Measurements from ENCODE around the gene PARD3.

The PARD3 gene

DNA sequence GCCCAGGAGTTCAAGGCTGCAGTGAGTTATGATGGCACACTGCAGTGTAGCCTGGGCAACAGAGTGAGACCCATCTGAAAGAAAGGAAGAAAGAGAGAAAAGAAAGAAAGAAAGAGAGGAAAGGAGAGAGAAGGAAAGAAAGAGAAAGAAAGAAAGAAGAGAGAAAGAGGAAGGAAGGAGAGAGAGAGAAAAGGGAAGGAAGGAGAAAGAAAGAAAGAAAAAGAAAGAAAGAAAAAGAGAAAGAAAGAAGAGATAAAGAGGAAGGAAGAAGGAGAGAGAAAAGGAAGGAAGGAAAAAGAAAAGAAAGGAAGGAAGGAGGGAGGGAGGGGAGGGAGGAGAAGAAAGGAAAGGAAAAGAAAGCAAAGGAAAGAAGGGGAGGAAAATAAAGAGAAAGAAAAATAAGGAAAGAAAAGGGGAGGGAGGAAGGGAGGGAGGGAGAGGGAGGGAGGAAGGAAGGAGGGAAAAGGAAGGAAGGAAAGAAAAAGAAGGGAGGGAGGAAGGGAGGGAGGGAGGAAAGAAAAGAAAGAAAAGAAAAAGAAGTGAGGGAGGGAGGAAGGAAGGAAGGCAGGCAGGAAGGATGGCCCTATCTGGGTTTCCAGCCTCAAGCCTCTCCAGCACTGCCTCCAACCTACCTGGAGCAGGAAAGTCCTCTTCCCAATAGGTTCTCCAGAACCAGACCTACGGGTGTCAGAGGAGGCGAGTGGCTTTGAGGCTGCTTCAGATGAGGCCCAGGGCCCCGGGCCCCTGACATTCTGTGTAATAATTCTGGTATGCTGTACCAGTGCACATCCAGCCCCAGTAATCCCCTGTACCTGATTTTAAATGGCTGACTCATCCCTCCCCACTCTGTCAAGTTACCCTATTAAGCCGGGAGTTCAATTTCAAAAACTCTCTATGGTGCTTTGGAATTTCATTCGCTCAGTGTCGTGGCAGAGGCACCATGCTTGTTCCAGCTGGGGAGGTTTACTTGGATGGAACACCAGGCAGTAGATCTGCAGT is 6.8 kb upstream of the PARD3 start:
- DNase-seq: no peak

DNA sequence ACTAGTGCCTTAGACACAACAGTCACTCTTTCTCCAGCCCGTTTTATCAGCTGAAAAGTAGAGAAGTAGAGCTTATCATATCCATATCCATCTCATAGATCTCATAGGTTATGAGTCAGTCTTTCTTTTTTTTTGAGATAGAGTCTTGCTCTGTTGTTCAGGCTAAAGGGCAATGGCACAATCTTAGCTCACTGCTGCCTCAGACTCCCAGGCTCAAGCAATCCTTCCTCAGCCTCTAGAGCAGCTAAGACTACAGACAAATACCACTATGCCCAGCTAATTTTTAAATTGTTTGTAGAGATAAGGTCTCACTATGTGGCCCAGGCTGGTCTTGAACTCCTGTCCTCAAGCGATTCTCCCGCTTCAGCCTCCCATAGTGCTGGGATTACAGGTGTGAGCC is 2.5 kb upstream of the PARD3 start:
- DNase-seq: no peak

DNA sequence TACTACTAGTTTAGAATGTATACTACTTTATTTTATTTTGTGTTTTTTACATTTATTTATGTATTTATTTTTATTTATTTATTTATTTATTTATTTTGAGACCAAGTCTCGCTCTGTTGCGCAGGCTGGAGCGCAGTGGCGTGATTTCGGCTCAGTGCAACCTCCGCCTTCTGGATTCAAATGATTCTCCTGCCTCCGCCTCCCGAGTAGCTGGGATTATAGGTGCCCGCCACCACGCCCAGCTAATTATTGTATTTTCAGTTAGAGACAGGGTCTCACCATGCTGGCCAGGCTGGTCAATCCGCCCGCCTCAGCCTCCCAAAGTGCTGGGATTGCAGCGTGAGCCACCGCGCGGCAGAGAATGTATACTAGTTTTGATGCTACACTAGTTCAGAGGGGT is 2.0 kb upstream of the PARD3 start:
- no peak for DNase-seq

DNA sequence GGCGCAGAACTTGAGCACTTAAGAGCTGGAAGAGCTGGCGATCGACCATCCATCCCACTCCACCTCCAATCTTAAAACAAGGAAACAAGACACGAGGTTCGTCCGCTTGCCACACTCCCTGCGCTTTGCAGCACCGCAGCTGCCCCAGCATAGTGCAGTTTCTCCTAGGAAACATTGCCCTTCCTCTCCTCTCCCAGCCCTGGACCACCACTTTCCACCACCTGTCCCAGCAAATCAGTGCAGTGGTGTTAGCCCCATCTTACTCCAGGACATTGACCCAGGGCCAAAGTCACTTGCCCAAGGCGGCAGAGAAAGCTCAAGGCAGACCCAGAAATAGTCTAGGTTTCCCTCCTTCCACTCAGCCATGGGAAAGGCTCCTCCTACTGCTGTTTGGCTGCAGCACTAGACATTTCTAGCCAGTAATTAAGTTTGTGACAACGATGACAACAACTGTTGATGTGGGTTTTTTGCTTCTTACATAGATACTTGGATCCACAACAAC is 1.5 kb upstream of the PARD3 start:
- DNase-seq: no peak

DNA sequence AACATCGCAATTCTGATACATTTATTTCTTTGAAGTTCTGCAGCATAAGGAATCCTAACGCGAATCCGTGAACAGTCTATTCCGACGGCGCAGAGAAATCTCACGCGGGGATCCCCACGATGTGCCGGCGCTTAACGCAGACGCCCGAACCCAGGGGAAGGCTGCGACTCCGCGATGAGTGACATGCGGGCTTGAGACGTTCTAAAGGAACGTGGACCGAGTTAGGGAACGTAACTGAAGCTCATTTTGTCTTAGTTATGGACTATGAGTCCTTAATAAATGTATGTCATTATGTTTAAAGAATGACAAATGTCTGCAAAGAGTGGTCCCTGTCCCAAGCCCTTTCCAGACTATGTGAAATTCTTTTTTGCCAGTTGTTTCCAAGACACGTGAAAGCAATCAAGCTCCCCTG is 995 bp upstream of the PARD3 start:
- DNase-seq: no peak

DNA sequence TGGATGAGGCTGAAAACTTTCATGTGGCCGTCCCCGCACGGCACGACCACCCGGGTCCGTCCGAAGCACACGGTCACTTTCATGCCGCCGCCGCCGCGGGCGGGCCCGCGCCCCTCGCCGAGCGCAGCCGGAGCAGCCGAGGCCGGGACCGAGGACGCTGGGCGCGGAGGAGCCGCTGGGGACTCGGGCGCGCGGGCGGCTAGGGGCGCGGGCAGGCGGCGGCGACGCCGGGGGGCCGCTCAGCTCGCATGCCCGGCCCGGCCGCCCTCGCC is 247 bp downstream of the PARD3 start:
- DNase-seq: no peak

DNA sequence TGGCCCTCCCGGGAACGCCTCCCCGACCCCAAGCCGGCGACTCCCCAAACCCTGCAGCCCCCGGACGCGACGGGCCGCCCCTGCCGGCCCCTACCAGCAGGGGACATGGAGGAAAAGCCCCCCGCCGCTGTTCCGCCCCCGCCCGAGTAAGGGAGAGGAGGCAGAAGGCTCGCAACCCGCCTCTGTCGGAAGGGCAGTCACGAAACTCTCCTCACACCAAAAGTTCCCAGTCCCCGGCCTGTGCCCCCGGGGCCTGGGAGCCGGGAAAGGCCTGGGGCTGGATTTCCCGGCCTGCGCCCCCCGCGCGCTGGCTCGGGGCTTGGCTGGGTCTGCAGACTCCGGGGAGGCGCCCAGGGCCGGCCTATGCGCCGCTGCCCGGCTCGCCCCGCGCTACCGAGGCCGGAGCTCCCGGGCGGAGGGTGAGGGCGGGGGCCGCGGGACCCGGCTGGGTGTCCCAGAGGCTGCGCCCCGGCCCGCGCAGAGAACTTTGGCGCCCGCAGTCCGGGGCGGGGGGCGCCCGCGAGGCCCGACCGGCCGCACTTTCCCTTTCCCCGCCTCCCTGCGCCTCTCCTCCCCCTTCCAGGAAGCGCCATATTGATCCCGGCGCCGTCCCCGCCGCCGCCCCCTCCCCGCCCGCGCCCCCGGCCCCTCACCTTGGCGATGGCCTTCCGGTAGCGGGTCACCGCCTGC is 728 bp downstream of the PARD3 start:
- DNase-seq: no peak

DNA sequence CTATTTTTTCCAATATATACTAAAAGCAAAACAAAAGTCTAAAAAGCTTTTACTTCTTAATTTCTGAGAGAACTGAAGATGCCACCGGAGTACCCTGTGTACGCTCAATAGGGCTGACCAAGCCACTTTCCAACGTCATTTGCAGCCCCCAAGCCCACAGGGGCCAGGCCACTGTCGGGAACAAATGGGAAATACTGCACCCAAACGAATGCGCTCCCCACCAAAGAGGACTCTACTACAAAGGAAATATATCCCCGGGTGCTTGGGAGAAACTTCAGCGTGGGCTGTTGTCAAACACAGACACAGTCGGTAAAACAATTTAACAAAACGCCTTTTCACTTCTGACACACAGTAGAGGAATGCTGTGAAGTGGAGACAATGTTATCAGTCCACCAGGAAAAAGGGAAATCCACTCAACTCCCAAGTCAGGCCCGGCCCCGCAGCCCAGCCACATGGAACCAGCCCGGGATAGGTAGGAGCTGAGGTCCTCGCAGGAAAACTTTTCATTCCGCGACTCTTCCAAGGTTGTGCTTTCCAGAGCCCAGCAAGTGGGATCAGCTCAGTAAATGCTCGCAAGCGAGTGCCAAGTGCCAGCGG is 1.4 kb downstream of the PARD3 start:
- DNase-seq: no peak

DNA sequence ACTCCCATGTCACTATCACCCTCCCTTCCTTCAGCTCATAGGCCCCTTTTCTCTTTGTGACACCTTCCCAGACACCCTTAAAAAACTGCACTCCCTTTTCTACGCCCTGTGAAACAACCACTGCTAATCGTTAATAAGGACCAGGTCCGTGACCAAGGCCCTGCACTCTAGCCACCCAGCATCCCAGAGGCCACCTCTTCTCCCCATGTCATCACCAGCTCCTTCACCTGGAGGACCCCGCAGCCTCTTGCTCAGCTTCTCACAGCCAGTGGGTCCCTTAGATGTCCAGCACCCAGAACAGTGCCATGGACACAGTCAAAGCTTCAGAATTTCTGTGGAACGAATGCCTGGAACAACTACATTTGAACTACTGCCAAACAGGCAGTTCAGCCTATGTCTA is 2.3 kb downstream of the PARD3 start:
- DNase-seq: no peak

DNA sequence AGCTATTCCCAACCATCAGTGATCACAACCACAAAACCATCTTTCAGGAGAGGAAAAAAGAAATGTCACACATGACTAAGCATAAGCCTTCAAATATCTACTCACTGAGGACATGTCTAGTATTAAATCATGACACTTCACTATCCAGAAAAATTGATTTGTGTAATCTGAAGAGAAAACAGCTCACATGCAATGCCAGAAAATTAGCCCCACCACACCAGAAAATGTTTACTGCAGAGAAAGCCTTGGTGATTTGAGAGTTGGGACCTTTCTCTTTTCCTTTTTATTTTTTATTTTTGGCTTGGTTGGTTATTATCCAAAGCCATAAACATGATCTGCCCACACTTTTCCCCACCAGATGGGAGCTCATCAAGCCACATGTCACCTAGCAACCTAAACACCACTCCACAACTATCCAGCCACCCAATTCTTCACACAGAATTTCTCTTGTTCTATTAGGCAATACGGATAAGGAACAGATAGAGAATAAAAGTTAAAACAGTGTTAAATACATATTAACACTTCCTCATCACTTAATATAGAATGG is 3.1 kb downstream of the PARD3 start:
- no peak for DNase-seq

DNA sequence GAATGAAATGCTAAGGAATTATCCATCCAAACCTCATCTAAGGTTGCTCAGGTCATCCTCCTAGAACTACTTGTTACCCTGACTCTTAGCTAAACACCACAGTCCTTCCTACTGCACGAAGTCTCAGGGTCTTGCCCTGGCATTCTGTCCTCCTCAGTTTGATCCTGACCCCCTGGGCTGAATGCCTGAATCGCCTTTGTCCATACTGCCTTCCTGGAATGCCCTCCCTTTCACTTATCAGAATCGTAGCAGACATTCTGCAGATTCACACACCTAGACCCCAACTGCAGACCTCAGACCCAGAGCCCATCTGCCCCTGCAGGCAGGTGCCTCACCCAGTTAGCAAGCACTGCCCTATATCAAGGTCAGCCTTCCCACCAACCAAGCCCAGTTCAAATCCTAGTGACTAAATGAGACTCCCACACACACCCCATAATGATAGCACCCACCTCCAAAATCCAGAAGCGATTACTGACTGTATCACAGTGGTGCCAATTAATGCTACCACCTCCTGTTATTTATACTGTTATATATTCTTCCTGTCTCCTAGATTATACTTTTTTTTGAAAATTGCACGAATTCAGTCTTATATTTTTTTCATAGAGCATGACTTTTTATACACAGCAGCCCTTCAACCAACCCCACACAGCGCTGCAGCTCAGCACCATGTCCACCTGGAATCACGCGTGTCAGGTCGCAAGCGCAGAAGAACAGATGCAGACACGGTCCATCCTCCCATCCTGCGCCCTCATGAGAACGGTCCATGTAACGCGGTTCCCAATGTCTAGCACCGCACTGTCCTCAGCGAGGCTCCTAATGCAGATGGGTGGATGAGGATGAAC is 3.7 kb downstream of the PARD3 start:
- DNase-seq: no peak

DNA sequence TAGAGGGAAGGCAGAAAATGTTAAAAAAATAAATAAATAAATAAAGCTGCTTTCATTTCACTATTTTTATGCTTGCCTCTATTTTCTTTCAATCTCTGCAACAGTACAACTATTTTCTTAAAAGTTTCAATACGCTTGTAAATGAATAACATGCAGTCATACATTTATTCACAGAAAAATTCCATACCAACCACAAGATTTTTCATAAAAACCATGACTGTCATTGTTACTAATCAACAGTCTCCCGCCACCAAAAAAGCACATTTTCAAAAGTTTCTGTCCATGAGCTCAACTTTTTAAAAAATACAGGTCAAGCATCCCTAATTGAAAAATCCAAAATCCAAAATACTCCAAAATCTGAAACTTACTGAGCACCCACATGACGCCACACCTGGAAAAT is 5.3 kb downstream of the PARD3 start:
- DNase-seq: no peak

DNA sequence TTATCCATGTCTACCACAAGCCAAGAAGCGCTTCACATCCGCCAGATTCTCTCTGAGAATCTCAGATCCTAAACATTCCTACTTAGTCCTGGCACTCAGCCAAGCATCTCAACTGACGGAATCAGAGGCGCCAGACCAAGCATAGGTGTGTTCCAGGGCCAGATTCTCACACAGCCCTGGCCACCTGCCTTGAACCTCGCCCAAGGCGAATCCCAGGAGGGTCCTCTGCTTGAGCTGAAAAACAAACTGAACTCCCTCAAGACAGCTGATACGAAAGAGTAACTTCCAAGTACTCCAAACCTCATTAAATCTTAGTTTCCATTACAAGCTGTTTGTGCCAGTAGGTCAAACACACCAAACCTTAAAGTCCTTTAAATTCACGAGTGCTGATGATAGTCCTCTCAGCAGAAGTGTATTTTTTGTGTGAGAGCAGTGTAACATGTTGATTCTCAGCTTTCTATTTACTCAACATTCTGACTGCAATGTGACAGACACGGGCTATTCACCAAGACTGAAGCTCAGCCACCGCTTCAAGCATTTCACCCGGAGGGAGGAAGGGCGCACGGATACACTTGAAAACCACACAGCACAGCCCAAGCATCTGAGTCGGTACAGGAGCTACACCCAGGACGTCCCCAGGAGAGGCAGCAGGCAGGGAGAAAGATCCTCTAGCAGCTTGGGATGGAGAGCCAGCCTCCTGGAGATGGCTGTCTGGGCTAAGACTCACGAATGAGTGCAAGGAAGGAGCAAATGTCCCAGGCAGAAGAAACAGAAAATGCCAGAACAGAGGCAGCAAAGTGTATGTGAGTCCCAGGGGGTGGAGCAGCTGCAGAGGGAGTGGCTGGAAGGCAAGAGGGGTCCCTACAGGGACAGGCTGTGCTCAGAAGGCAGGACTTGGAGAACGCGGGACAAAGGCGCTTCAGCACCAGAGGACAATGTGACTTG is 6.0 kb downstream of the PARD3 start:
- no peak for DNase-seq

DNA sequence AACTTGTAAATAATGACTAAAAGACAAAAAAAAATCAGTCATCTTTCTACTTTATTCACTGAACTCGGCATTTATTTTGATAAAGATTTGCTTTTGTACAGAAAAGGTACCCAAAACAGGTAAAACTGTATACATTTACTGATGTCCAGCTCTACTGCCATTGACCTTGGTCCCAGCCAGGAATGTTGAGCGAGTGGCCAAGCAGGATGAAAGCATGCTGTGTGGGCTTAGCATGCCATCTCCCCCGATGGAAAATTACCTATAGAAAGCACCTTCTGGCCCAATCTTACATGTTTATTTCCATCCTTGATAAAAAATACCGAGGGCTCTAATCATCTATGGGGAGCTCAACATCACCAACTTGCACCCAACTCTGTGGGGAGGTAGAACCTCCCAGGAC is 6.8 kb downstream of the PARD3 start:
- DNase-seq: no peak

DNA sequence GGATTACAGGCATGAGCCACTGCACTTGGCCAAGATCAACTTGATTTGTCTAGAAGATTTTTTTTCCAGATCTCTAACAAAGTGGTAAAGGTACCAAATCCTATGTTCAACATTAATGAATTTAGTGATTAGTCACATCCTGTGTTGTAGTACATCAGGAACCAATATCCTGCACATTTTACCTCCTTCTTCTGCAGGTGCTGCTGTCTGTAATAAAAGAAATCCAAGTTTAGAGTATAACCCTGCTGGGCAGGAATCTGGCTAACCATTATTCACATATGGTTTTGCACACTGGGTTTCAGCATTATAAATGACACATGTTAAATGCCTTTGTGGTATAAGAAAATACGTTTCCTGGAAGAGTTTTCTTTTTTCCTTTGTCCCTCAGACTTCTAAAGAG is 10.8 kb downstream of the PARD3 start:
- no peak for DNase-seq

DNA sequence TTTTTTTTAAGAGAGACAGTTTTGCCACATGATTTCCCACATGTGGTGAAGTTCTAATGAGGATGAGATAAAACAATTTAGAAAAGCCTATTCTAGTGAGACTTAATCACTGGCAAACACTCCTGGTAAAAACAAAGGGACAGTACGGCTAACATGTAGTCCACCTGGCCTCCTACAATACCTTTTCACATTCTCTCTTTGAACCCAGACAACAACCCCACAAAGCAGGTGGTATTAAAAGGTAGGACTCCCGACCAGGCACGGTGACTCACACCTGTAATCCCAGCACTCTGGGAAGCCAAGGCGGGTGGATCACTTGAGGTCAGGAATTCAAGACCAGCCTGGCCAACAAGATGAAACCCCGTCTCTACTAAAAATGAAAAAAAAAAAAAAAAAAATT is 12.4 kb downstream of the PARD3 start:
- DNase-seq: no peak

DNA sequence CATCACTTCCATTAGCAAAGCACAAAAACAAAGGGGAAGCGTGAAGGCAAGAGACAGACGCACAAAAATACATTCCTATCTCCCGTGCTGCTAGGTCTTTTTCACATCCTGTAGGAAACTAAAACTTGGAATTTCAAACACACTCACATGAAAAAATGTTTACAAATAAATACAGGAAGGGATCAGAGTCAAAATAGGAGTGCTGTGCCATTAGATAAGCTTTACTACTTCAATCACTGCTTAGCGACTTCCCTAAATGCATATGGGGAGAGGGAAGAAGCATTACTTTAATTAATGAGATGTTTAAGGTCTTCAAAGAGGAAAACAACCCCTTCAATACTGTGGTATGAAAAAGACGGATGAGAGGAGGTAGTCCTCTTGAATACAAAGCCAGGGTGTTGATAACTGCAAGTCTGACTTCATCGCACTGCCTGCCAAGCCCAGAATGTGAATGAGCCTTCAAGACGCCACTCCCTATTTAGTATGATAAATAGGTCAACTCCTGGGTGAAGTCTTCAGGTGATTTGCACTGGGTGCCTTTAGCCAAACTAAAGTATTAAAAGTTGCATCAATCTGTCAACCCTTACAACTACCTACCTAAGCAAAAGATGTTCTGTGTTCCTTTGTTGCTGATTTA is 13.9 kb downstream of the PARD3 start:
- no peak for DNase-seq

DNA sequence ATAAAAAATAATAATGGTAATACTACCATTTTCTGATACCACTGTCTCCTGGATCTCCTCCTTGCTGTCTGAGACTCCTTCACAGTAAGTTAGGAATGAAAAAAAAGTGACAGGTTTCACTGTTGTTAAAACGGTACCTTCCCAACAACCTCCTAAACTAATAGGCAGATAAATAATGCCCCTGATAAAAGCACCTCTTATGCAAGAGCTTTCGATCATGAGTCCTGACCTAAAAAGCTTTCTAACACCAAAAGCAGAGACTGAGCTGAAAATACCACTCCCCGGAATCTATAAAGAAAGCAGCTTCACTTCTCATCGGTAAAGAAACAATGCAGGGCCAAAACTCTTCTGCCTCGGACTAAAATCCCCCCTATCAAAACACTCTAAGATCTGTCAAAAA is 14.5 kb downstream of the PARD3 start:
- no peak for DNase-seq

DNA sequence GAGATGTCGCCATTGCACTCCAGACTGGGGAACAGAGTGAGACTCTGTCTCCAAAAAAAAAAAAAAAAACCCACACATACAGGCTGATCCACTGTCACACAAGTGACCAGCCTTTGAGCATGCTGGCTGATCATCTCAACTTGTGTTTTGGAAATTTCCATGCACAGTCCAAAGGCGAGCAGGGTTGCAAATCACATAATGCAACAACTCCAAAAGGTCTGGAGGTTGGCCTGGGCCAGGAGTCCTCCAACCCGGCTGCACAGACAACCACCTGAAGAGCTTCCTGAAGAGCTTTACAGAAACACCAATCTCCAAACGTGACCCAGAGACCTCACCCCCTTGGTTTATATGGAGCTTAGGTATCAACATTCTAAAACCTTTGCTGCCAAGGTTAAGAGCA is 16.4 kb downstream of the PARD3 start:
- DNase-seq: no peak

DNA sequence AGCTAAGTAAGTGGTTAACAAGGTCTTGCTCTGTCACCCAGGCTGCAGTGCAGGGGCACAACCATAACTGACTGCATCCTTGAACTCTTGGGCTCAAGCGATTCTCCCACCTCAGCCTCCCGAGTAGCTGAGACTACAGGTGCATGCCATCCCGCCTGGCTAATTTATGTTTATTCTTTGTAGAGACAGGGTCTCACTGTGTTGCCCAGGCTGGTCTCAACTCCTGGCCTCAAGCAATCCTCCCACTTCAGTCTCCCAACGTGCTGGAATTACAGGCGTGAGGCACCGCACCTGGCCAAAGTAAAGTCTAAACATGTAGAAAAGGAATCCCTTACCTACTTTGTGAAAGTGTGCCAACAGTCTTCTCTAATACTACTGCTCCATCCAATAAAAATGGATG is 17.9 kb downstream of the PARD3 start:
- no peak for DNase-seq

DNA sequence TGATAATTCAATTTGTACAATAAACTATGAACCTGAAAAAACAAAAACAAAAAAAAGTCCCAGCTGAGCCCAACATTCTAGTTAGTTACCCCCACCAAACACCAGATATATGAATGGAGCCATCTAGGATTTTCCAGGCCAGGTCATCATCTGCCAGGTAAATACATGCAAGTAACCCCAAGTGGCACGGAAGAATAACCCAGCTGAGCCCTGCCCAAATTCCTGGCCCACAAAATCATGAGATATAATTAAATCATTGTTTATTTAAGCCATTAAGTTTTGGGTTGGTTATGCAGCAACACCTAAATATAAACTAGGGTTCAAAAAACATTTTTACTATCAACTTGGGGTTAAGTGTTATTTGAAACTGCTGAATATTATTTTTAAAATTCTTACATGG is 19.0 kb downstream of the PARD3 start:
- no peak for DNase-seq

All from activated CD8-positive, alpha-beta memory T cell treated with anti-CD3 and anti-CD28 coated beads for 24 hours (primary cell).